GM15510 (cell line): ENCODE measurements around the gene BAG2.

ENCODE experiments used
- POLR2A ChIP-seq: IDR thresholded peaks from 3 replicates; pipeline ENCODE4 v1.6.1; 2011; ENCODE audit warnings: borderline replicate concordance; ENCODE audit not compliant: insufficient read length; ENCODE audit errors: extremely low read depth

BAG2 gene

GRCh38 chr6:57172136-57173055 is at the start of gene BAG2:
Gene BAG2, plus strand, starts transcription at chr6:57172326. Its CDS starts 372 bp downstream, at chr6:57172698.
- TF ChIP-seq POLR2A = peak; percentile 95

- TF ChIP-seq POLR2A = no peak
Measured at GRCh38 chr6:57123111-57123510, 49.0 kb upstream of the BAG2 start.

GRCh38 chr6:57127763-57128162 is 44.4 kb upstream of the BAG2 start:
- no peak for TF ChIP-seq POLR2A

GRCh38 chr6:57130661-57131177 is 41.4 kb upstream of the BAG2 start:
- no peak for TF ChIP-seq POLR2A

GRCh38 chr6:57134954-57135353 is 37.2 kb upstream of the BAG2 start:
- TF ChIP-seq POLR2A = no peak

DNA sequence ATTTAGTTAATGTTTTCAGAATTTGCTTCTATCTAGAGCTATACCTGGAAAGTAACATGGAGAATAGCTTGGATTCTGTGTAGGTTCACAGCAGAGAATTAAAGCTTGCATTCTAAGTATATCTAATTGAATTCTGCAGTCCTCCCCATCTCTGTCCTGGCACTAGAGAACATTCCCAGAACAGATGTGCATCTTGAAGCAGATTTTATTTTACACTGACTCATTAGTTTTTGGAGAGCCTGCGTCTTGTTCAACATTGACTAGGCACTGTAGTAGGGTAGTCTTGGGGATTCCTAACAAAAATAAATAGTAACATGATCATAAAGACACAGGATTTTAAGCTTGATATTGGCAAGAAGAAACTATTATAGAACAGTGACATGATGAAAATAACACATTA is 36.2 kb upstream of the BAG2 start:
- TF ChIP-seq POLR2A = no peak

GRCh38 chr6:57137350-57137749 is 34.8 kb upstream of the BAG2 start:
- no peak for TF ChIP-seq POLR2A

GRCh38 chr6:57138026-57138425 is 34.1 kb upstream of the BAG2 start:
- TF ChIP-seq POLR2A = no peak

GRCh38 chr6:57141451-57142177 is 30.5 kb upstream of the BAG2 start:
- TF ChIP-seq POLR2A = no peak

DNA sequence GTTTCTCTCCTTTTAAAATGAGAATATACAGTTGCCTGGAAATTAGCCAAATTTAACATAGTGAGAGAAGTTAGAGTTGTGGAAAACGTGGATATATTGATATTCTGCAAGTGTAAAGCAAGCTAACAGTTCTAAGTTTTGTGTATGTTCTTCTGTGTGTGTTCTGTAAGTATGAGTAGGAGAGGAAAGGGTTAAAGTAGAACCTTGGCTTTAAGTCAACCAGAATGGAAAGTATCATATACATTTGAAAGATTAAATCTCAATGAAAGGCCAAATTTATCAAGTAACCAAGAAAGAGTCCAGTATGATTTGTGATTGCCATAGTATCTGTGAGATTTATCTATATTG is 30.0 kb upstream of the BAG2 start:
- no peak for TF ChIP-seq POLR2A

- no peak for TF ChIP-seq POLR2A
Measured at GRCh38 chr6:57143690-57144089, 28.4 kb upstream of the BAG2 start.

- TF ChIP-seq POLR2A = no peak
Measured at GRCh38 chr6:57147401-57147800, 24.7 kb upstream of the BAG2 start.

- no peak for TF ChIP-seq POLR2A
Measured at GRCh38 chr6:57147955-57148858, 23.9 kb upstream of the BAG2 start.

DNA sequence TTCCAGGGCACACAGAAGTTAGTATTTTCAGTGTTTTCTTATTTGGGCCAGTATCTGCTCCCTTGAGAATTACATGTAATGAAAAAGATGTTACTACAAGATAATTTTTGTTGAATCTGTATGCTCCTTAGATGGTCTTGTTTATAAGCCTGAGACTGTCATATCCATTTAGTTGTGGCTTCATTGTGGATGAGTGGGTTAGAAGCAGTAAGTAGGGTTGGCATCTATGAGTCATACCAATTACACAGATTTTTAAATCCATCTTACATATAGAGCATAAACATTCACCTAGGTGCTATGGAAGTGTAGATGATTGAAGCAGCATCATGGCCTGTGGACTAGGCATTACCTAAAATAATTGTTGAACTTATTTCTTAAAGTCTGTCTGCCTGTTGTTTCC is 13.5 kb upstream of the BAG2 start:
- TF ChIP-seq POLR2A = no peak

DNA sequence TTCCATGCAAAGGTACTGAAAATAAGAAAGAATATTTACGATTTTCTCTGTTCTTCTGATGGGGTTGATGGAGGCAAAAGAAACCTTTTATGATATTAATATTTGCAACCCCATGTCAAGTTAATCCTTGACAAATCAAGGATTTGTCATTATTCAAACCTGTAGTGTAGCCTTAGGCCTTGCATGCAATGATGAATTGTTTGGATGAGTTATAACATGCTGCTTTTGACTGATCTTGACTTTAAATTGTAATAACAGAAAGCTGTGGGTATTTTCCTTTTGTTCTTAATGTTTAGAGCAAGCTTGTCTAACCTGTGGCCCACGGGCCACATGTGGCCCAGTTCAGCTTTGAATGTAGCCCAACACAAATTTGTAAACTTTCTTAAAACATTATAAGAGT is 13.0 kb upstream of the BAG2 start:
- TF ChIP-seq POLR2A = no peak

- no peak for TF ChIP-seq POLR2A
Measured at GRCh38 chr6:57162028-57162427, 10.1 kb upstream of the BAG2 start.

GRCh38 chr6:57162516-57162915 is 9.6 kb upstream of the BAG2 start:
- no peak for TF ChIP-seq POLR2A
